ENCODE results near the gene SEC23A. TPM values are rescaled to one million over a fixed set of nuclear protein-coding genes. Genes with fewer than 3 reads are reported as not detected.

Gene SEC23A
- total RNA-seq, 1 experiment from 2014 or later = 108 TPM

DNA sequence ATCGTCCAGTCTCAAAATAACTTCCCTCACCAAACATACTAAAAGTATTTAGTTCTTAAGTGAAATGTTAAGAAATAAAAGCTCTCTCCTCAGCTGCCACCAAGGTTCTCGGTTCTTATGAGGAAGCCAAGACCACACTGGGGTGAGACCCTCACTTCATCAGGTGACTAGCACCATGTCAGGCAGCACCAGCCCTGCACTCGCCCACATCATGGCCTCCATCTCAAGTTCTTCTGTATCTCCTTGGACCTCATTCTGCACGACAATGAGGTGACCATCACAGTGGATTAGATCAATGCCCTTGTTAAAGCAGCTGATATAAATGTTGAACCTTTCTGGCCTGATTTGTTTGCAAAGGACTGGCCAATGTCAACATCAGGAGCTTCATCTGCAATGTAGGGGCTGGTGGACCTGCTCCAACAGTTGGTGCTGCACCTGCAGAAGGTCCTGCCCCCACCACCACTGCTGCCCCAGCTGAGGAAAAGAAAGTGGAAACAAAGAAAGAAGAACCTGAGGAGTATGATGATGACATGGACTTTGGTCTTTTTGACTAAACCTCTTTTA is 12.4 kb downstream of the SEC23A start:
- no peaks in the 10 kb centered on the region for H3K4me1 ChIP-seq
- no TSS peak for BruUV-seq (replicated peaks)
- intact Hi-C loops (cut with micrococcal nuclease; ENCODE audit: unreplicated experiment) = no loop called here
- Mint-ChIP-seq H3K4me3 (ENCODE audit: unreplicated experiment) (no peak overlapping the region), H3K4me1 (ENCODE audit: low read depth, unreplicated experiment) (peaks cover 7% of the 10 kb centered on the region), H3K27me3 (ENCODE audit: insufficient read depth, unreplicated experiment) (no peaks in the 10 kb centered on the region), H3K36me3 (ENCODE audit: insufficient read depth, unreplicated experiment) (peaks cover 90% of the 10 kb centered on the region), H3K9me3 (ENCODE audit: unreplicated experiment) (no peaks in the 10 kb centered on the region), H3K27ac (ENCODE audit: unreplicated experiment) (no peak overlapping the region)
- CTCF ChIA-PET = no interaction called here
- H3K36me3 ChIP-seq (ENCODE audit: control insufficient read depth, insufficient read depth, low read length) = peaks cover 3% of the 10 kb centered on the region
- POLR2A ChIA-PET = interaction anchor here (0.7 to 1.4 kb wide), 2 partner anchors 12 to 114 kb away, joined by 3 to 4 read pairs; no protein-coding TSS in a partner anchor
- no peaks in the 10 kb centered on the region for H3K27me3 ChIP-seq (replicated peaks; ENCODE audit: control insufficient read depth, insufficient read depth, low read length)
- H3K9me3 ChIP-seq = no peaks in the 10 kb centered on the region
- DNase-seq = no peak
- TF ChIP-seq CTCF (IDR thresholded peaks at IDR 0.05; ENCODE audit: insufficient read depth in 1 of 2, low read depth in 1 of 2, low read length in 1 of 2, severe bottlenecking in 1 of 2, unreplicated experiment in 1 of 2) = no peak
- no peak overlapping the region for H3K4me3 ChIP-seq (ENCODE audit: low read depth, low read length)

DNA sequence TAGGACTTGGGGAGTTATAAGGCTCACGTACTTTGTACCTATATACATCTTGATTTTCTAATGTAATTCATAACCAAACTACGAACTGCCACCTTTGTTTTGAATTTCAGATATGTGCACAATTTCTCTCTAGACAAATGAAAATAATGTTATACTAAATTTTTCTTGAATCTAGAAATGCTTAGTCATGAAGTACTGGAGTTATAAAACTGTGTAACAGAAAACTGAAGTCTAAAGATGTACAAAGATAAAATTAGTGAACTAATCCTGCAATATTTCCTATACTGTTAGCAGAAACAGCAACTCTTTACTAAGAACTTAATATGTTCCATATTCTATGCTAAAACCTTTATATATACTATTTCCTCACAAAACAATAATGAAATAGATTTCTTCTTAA is 15.5 kb downstream of the SEC23A start:
- H3K27ac Mint-ChIP-seq (ENCODE audit: unreplicated experiment) = no peak overlapping the region
- peaks cover 5% of the 10 kb centered on the region for H3K36me3 ChIP-seq (ENCODE audit: control insufficient read depth, insufficient read depth, low read length)
- peaks cover 95% of the 10 kb centered on the region for H3K36me3 Mint-ChIP-seq (ENCODE audit: insufficient read depth, unreplicated experiment)
- BruUV-seq (replicated peaks) = no TSS peak
- DNase-seq = no peak
- ChIA-PET CTCF (no interaction called here), POLR2A (no interaction called here)
- no peak overlapping the region for H3K4me3 ChIP-seq (ENCODE audit: low read depth, low read length)
- H3K9me3 ChIP-seq = no peaks in the 10 kb centered on the region
- intact Hi-C loops (cut with micrococcal nuclease; ENCODE audit: unreplicated experiment) = no loop called here
- no peaks in the 10 kb centered on the region for H3K27me3 Mint-ChIP-seq (ENCODE audit: insufficient read depth, unreplicated experiment)
- no peaks in the 10 kb centered on the region for H3K4me1 Mint-ChIP-seq (ENCODE audit: low read depth, unreplicated experiment)
- no peak overlapping the region for H3K4me3 Mint-ChIP-seq (ENCODE audit: unreplicated experiment)
- H3K27me3 ChIP-seq (replicated peaks; ENCODE audit: control insufficient read depth, insufficient read depth, low read length) = no peaks in the 10 kb centered on the region
- H3K4me1 ChIP-seq = no peaks in the 10 kb centered on the region
- no peak for TF ChIP-seq CTCF (IDR thresholded peaks at IDR 0.05; ENCODE audit: insufficient read depth in 1 of 2, low read depth in 1 of 2, low read length in 1 of 2, severe bottlenecking in 1 of 2, unreplicated experiment in 1 of 2)
- no peaks in the 10 kb centered on the region for H3K9me3 Mint-ChIP-seq (ENCODE audit: unreplicated experiment)

DNA sequence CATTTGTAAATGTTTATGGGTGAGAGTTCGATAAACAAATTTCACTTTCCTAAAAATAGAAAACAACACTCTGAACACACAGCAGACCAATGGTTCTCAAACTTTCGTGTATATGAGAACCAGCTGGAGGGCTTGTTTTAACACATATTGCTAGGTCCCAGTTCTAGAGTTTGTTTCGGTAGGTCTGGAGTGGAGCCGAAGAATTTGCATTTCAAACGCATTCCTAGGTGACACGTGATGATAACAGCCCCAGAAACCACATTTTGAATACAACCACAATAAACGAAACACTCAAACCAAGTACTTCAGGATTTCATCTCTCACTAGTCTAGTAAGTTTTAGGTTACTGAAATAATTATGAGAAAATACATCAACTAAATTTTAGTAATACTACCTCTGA is 17.1 kb downstream of the SEC23A start:
- no peaks in the 10 kb centered on the region for H3K4me1 Mint-ChIP-seq (ENCODE audit: low read depth, unreplicated experiment)
- no peaks in the 10 kb centered on the region for H3K9me3 ChIP-seq
- no peak for DNase-seq
- peaks cover 5% of the 10 kb centered on the region for H3K36me3 ChIP-seq (ENCODE audit: control insufficient read depth, insufficient read depth, low read length)
- no peak overlapping the region for H3K4me3 ChIP-seq (ENCODE audit: low read depth, low read length)
- H3K27ac Mint-ChIP-seq (ENCODE audit: unreplicated experiment) = no peak overlapping the region
- no peaks in the 10 kb centered on the region for H3K27me3 ChIP-seq (replicated peaks; ENCODE audit: control insufficient read depth, insufficient read depth, low read length)
- H3K4me3 Mint-ChIP-seq (ENCODE audit: unreplicated experiment) = no peak overlapping the region
- ChIA-PET POLR2A (no interaction called here), CTCF (no interaction called here)
- no peaks in the 10 kb centered on the region for H3K4me1 ChIP-seq
- H3K27me3 Mint-ChIP-seq (ENCODE audit: insufficient read depth, unreplicated experiment) = no peaks in the 10 kb centered on the region
- H3K36me3 Mint-ChIP-seq (ENCODE audit: insufficient read depth, unreplicated experiment) = peaks cover 91% of the 10 kb centered on the region
- intact Hi-C loops (cut with micrococcal nuclease; ENCODE audit: unreplicated experiment) = no loop called here
- no peak for TF ChIP-seq CTCF (IDR thresholded peaks at IDR 0.05; ENCODE audit: insufficient read depth in 1 of 2, low read depth in 1 of 2, low read length in 1 of 2, severe bottlenecking in 1 of 2, unreplicated experiment in 1 of 2)
- H3K9me3 Mint-ChIP-seq (ENCODE audit: unreplicated experiment) = no peaks in the 10 kb centered on the region
- no TSS peak for BruUV-seq (replicated peaks)
